Fibroblast of skin of left biceps (primary cell): ENCODE results near the gene HAO2.
"Not testable (repeated sequence)": the region's sequence is repeated elsewhere in the genome, so short reads cannot be mapped to it uniquely, and the experiment has no call there.

Source experiments
- DNase-seq, 2 experiments: peaks; one replicate each; pipeline ENCODE4 v3.0.0-alpha.2; 2013; ENCODE audit warnings: low read depth in 2 of 2

The HAO2 gene

DNA sequence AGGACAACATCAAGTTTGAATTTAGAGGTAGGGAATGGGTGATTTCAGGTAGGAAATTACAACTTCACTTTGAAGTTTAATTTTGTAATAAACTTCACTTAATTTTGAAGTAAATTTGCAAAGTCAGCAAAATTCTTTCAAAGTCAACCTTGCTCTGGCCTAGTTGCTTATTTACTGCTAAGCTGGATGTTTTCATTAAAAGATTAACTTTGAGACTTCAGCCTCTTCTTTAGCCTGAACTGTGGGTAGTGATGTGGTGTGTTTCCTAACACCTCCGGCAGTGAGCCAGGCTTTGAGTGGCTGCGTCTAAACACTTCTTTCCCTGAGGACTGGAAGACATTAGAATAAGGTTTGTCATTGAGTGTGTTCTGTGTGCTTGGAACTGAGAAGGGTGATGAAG, at the start of gene HAO2:
TSS of gene HAO2 (plus strand) at position 232 of the 400 bp plus-strand sequence. CDS start 12,301 bp downstream, outside the sequence.
- no peak for DNase-seq

GRCh38 chr1:119320100-119320499, 48.5 kb upstream of the HAO2 start:
- no peak for DNase-seq

DNA sequence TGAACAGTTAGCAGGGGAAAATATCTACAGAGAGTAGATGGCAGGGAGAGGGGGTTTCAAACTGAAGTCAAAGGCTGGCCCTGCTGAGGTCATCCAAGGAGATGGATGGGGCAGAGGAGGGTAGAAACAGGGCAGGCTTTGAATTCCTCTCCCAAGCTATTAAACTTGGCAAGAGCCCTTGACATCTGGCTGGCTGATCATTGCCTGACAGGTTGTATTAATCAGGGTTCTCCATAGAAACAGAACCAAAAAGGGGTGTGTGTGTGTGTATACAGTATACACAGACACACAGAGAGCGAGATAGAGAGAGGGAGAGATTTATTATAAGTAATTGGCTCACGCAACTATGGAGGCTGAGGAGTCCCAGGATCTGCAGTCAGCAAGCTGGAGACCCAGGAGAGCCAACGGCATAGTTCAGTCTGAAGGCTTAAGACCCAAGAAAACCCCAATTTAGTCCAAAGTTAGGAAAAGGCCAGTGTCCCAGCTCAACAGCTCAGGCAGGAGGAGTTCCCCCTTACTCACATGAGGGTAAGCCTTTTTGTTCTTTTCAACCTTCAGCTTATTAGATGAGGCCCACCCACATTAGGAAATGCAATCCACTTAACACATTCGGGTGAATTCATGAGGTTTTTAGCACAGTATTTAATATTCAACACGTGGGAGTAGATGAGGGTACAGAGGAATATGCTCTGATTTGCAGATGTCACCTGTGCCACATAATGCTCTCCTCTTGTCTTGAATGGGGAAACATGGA, 46.7 kb upstream of the HAO2 start:
- no peak for DNase-seq

DNA sequence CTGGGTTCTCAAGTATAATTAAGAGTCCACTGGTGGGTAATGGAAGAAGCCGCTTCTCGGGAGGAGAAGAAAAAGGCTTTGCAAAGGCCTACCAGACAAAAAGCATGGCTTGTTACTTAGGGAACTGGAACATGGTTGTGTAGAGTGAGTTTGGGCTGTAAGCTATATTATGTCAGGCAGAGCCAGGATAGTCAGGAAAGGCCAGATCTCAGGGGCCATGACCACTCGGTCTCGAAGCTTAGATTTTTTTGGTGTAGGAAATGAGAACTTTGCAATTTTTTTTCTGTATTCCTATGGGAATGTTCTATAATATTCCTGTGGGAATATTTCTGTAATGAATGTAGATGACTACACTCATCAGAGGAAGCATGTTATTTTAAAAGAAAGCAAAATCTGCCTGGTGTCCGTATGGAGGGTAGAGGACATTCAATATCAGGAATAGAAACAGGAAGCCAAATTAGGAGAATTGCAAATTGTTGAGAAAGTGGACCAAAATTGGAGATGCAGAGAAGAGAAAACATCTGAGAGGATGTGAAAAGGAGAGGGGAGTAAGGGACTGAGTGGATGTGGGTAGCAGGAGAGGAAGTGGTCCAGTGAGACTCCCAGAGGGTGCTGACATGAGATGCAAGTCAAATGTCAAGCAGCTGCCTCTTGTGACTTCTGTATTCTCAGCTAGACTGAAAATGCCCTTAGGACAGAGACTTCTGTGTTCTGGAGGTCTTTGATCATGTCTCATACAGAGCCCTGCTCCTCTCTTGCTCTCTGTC, 45.2 kb upstream of the HAO2 start:
- no peak for DNase-seq

DNA sequence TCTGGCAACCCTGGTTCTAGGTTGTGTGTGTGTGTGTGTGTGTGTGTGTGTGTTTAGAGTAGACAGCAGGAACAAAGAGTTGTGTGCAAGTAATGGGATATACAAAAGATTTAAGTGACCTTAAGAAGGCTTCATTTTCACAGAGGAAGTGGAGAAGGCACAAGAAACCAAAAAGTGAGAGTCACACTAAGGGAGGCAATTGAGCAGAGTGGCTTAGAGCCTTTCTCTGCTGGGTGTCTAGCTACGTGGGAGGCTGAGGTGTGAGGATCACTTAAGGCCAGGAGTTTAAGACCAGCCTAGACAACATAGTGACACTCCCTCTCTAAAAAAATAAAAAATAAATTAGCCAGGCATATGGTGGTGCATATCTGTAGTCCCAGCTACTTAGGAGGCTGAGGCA, 44.4 kb upstream of the HAO2 start:
- DNase-seq, result no peak

DNA sequence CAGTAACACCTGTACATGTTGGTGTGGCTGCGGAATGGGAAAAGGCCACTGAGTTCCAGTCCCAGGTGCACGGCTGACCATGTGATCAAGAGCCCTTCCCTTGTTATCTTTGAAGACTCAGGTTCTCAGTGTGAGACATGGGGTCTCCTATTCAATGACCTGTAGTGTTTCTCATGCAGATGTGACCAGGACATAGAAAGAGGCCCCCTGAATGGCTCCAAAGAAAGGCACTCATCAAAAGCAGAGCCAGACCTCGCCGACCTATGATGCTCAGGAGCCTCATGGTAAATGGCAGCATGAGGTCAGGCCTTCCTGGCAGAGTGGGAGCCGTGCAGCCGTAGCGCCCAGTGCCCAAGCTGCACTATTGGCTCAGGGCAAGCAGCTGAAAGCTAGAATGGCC, 42.3 kb upstream of the HAO2 start:
- no peak for DNase-seq

DNA sequence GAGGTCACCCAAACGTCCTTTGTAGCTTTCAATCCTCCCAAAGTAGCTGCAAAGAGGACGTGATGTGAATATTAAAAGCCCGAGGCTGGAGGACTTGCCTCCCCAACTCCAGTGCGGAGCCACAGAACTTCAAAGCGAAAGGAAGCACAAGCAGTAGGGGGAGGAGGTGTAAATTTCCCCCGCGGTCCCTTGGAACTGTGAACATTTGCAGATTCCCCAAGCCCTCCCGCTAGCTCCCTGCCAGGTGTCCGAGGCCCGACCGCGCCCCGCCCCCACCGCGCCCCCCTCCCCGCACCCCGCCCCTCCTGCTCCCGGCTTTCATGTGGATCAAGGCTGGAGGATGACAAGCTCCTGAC, 41.5 kb upstream of the HAO2 start:
- DNase-seq, result no peak

DNA sequence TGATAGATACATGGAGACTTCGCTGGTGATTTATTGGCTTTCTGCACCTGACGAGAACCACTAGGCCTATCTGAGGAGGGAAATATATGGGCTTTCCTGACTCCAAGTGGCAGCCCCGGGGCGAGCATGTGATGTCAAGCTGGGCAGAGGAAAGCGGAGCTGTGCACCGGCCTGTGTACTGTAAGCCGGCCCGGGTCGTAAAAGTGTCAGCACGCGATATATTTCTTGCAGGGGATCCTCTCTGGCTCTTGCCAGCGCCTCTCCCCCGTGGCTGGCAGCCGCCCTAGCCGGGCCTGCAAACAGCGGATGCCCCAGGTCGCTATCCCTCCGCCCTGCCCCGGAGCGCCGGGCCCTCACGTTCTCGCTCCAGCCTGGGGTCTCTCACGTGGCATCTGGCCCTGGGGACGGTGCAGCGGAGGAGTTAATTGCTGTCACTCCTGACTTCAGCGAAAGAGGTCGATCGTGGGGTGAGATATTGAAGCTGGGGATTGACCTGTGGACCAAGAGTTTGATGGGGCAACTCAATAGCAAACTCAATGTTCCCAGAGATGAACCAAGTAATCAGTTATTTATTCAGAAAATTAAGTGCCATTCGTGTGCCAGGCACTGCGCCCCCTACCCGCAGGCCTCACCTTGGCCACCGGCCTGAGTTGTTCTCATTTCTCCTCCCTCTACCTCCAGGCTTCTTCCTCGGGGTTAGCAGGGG, 41.0 kb upstream of the HAO2 start:
- peak in 1 of 2 experiments; percentile 15 for DNase-seq

- no peak for DNase-seq
These were observed 38.8 kb upstream of the HAO2 start for GRCh38 chr1:119329541-119330461.

DNA sequence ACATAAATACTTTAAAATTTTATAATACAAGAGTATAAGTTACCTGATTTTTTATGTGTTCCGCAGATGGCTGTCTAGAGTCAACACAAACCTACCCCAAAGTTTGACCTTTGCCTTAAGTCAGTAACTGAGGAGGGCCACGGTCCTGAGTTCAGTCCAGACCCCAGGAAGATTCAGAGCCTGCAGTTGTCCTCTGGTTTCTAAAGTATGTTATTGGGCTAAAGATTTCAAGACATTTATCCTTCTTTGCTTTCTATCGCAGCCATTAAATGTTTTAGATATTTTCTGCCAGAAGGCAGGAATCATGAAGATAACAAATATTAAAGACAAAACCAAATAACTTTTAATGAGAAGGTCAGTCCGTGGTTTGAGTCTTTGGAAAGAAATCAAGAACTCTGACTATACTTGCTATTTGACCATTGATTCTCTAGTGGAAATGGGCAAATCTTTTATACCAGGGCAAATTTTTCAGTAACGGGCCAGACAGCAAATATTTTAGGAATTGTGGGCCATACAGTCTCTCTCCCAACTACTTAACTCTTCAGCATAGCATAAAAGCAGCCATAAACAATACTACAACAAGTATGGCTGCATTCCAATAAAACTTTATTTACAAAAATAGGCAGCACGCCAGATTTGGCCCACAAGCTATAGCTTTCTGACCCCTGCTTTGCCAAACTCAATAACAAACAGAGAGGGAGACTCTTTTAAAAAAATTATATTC, 38.0 kb upstream of the HAO2 start:
- DNase-seq, result no peak

GRCh38 chr1:119331190-119331515, 37.4 kb upstream of the HAO2 start:
- no peak for DNase-seq

DNA sequence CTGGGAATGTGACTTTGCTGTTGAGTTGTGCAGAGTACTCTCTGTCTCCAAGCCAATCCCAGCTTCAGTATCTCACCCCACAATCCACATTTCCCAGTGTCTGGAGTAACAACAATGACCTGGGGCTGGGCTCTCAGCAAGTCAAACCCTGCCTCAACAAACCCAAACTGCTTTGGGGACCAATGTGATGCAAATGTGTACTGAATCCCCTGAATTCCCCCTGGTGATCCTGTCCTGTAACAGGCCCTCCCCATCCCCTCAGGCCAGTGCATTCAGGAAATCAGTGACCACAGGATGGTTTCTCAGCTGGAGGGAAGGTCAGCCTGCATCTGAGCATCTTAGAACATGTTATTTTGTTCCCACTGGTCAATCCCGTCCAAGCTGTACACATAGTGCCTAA, 36.7 kb upstream of the HAO2 start:
- DNase-seq, result no peak

- DNase-seq, result no peak
These were observed 36.0 kb upstream of the HAO2 start for GRCh38 chr1:119332622-119333021.

DNA sequence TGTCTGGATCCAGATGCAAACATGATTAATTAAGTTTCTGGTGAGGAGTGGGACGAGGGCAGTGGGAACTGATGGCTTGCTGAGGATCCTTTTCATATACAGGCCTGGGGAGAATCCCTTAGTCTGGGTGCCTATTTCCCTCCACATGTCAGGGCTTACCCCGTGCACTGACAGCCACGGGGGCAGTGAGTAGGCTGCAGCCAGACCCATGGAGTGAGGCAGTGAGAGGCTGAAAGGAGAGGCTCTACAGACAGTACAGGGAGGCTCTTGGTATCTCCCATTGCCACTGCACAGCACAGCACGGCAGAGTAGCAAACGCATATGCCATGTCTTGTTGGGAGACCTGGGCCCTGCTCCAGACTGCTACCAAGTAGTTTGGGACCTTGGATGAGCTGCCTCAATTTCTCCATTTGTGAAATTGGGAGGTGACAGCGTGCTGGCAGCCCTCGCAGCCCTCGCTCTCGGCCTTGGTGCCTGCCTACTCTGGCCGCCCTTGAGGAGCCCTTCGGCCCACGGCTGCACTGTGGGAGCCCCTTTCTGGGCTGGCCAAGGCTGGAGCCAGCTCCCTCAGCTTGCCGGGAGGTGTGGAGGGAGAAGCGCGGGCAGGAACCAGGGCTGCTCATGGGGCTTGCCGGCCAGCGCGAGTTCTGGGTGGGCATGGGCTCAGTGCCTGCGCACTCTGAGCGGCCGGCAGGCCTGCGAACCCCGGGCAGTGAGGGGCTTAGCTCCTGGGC, 35.3 kb upstream of the HAO2 start:
- DNase-seq, result no peak

DNA sequence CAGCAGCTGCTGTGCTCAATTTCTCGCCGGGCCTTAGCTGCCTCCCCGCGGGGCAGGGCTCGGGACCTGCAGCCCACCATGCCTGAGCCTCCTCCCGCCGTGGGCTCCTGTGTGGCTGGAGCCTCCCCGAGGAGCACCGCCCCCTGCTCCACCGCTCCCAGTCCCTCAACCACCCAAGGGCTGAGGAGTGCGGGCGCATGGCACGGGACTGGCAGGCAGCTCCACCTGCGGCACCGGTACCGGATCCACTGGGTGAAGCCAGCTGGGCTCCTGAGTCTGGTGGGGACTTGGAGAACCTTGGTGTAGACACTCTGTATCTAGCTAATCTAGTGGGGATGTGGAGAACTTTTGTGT, 34.7 kb upstream of the HAO2 start:
- not testable (repeated sequence) for DNase-seq

DNA sequence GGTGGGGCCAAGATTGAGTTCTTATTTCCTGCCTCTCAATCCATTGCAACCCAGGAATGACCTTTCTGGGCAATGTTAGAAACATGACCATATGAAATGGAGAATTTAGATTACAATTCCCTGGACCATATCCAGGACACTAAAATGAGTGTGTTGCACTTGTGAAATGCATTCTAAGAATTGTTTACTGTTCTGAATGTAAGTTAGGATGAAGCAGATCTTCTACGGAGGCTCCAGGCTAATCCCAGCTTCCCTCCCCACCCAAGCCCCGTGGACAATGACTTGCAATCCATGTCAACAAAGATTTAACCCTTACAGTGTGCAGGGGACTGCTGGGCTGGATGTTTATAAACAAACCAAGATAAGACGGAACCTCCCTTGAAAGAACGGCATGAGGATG, 31.7 kb upstream of the HAO2 start:
- DNase-seq, result no peak

DNA sequence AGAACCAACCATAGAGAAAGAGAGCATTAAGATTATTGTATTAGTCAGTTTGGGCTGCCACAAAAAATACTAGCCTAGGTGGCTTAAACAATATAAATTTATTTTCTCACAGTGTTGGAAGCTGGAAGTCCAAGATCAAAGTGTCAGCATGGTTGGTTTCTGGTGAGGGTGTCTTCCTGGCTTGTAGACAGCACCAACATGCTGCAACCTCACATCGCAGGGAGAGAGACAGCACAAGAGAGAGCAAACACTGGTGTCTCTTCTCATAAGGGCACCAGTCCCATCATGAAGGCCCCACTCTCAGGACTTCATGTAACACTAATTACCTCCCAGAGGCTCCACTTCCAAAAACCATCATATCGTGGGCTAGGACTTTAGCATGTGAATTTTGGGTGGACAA, 30.6 kb upstream of the HAO2 start:
- DNase-seq, result no peak

DNA sequence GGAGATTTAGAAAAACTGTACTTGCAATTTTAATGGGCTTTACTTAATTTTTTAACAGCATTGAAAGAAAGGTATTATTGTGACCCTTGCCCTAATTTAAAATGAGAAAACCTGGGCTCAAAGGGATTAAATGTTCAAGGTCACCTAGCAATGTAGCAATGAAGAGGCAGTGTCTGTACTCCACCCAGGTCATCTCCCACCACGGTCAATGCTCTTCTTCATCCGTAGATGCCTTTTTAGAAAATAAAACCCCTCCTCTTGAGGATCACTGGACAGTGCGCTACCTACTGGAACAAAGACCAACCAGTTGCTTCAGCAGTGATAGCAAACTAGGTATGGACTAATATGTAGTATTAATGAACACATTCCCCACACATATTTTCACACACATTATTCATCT, 29.8 kb upstream of the HAO2 start:
- DNase-seq, result no peak

DNA sequence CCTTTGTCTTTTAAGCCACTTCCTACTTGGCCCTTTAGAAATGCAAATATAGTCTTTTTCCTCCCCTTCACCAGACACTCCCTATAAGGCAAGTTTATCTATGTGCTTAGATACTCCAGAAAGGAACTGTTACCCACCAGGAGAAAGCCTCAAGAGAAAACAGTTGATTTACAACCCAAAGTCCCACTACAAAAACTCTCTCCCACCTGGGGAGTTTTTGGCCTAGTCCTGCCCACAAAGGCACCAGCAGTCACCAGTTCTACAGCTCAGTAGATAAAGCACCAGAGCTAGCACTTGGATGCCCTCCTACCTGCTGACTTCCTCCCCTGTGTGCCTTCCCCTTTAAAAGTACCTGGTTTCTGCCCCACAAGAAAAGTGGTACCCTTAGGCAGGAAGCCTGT, 27.7 kb upstream of the HAO2 start:
- no peak for DNase-seq

DNA sequence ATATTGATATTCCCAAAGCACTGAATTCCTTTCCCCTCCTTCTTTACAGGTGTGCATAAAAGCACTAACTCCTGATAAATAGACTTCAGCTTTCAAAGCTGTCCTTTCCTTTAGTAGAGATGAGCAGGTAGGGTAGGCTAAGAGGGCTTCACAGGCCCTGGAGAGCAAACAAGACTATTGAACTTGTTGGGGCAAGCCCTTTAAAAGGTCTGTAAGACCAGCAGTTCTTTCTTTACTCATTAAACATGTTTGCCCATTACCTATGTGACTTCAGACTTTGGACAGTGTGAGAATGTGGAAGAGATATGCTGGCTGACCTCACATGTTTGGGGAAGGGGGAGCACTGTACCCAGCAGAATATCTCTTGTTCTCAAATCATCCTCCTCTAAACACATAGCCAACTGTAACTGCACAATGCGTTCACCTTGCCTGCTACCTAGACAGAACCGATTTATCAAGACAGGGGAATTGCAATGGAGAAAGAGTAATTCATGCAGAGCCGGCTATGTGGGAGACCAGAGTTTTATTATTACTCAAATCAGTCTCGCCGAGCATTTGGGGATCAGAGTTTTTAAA, 27.1 kb upstream of the HAO2 start:
- no peak for DNase-seq
